MM.1S (cell line): ENCODE data around the gene SSBP4.

Source experiments
- EZH2 ChIP-seq: fragments of 300-600 bp; sonication (generic); optimal IDR thresholded peaks from 2 replicates; pipeline ENCODE3; 2017; ENCODE audit warnings: low read depth, mild to moderate bottlenecking, antibody characterized with exemption, low read length, mixed read lengths
- TF ChIP-seq, protein P1 (sequence below): fragments of 300-600 bp; sonication (generic); IDR thresholded peaks from 2 replicates; pipeline ENCODE4 v1.5.1; 2016; ENCODE audit warnings: antibody characterized with exemption, low read length, mixed read lengths

GRCh38 chr19:18385359-18385674 lies 33.9 kb upstream of the SSBP4 start:
- TF ChIP-seq, protein P1, sequence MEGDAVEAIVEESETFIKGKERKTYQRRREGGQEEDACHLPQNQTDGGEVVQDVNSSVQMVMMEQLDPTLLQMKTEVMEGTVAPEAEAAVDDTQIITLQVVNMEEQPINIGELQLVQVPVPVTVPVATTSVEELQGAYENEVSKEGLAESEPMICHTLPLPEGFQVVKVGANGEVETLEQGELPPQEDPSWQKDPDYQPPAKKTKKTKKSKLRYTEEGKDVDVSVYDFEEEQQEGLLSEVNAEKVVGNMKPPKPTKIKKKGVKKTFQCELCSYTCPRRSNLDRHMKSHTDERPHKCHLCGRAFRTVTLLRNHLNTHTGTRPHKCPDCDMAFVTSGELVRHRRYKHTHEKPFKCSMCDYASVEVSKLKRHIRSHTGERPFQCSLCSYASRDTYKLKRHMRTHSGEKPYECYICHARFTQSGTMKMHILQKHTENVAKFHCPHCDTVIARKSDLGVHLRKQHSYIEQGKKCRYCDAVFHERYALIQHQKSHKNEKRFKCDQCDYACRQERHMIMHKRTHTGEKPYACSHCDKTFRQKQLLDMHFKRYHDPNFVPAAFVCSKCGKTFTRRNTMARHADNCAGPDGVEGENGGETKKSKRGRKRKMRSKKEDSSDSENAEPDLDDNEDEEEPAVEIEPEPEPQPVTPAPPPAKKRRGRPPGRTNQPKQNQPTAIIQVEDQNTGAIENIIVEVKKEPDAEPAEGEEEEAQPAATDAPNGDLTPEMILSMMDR: no peak
- no peak for TF ChIP-seq EZH2
